SU-DHL-6 (cell line): ENCODE measurements around the gene LRP11.

Experiments used
- H2AFZ ChIP-seq: fragments of 200-600 bp; sonication (generic); 2 replicates; pipeline ENCODE4 v1.6.1; 2014; ENCODE audit warnings: low read depth, mild to moderate bottlenecking, moderate library complexity, mixed read lengths, antibody characterized with exemption, low read length; ENCODE audit not compliant: severe bottlenecking
- H3F3A ChIP-seq: fragments of 200-600 bp; shearing (Covaris generic); 2 replicates; pipeline ENCODE4 v1.6.0; 2016; ENCODE audit warnings: antibody characterized with exemption, mild to moderate bottlenecking; ENCODE audit not compliant: insufficient read depth
- H3K27ac ChIP-seq: fragments of 200-600 bp; sonication (generic); 2 replicates; pipeline ENCODE4 v1.5.1; 2016; ENCODE audit warnings: low read depth, mild to moderate bottlenecking, low read length, moderate library complexity, mixed read lengths
- H3K27me3 ChIP-seq: fragments of 200-600 bp; sonication (generic), shearing (Covaris generic); 2 replicates; pipeline ENCODE4 v1.6.0; 2014; ENCODE audit warnings: mild to moderate bottlenecking, low read length
- H3K36me3 ChIP-seq: fragments of 200-600 bp; sonication (generic); 2 replicates; pipeline ENCODE4 v1.6.1; 2014; ENCODE audit warnings: mild to moderate bottlenecking, low read length, mixed read lengths
- H3K4me2 ChIP-seq: fragments of 300-600, 200-600 bp; shearing (Covaris generic), sonication (generic); 2 replicates; pipeline ENCODE4 v1.6.0; 2014; ENCODE audit warnings: low read length, low read depth, mild to moderate bottlenecking; ENCODE audit not compliant: poor library complexity, severe bottlenecking
- H3K4me3 ChIP-seq: fragments of 200-600 bp; sonication (generic); 2 replicates; pipeline ENCODE4 v1.5.1; 2014; ENCODE audit warnings: antibody characterized with exemption, low read length, mild to moderate bottlenecking, mixed read lengths; ENCODE audit not compliant: insufficient read depth, poor library complexity, severe bottlenecking
- H3K79me2 ChIP-seq: fragments of 200-600 bp; sonication (generic); 2 replicates; pipeline ENCODE4 v1.6.1; 2014; ENCODE audit warnings: mild to moderate bottlenecking, low read length, moderate library complexity; ENCODE audit not compliant: insufficient read depth
- H3K9ac ChIP-seq: fragments of 200-600 bp; sonication (generic); 2 replicates; pipeline ENCODE4 v1.7.0; 2014; ENCODE audit warnings: mild to moderate bottlenecking, low read length
- H3K9me2 ChIP-seq: fragments of 200-600 bp; sonication (generic); replicated peaks from 2 replicates; pipeline ENCODE4 v1.6.1; 2014; ENCODE audit warnings: low read length; ENCODE audit not compliant: insufficient read depth
- H3K9me3 ChIP-seq: fragments of 200-600 bp; sonication (generic); 2 replicates; pipeline ENCODE4 v1.6.1; 2014; ENCODE audit warnings: low read length, mixed read lengths; ENCODE audit not compliant: insufficient read depth
- H4K20me1 ChIP-seq: fragments of 200-600 bp; sonication (generic); 2 replicates; pipeline ENCODE4 v1.6.1; 2014; ENCODE audit warnings: low read depth, mild to moderate bottlenecking, antibody characterized with exemption, low read length, moderate library complexity, mixed read lengths
- CTCF ChIP-seq: fragments of 200-600 bp; sonication (generic); IDR thresholded peaks from one replicate; pipeline ENCODE4 v1.5.1; 2017; ENCODE audit warnings: antibody characterized with exemption, mild to moderate bottlenecking, low read length, moderate library complexity; ENCODE audit not compliant: insufficient read depth, poor library complexity, severe bottlenecking
- EZH2phosphoT487 ChIP-seq: fragments of 200-600 bp; sonication (generic), shearing (Covaris generic); conservative IDR thresholded peaks from 2 replicates; pipeline ENCODE4 v1.6.1; 2018; ENCODE audit warnings: mild to moderate bottlenecking, antibody characterized with exemption, low read length, moderate library complexity, mixed read lengths

LRP11 gene

GRCh38 chr6:149884215-149884614, 20.1 kb upstream of the LRP11 start:
- Histone ChIP-seq H2AFZ (no peak overlapping the region), H3K27me3 (no peaks in the 10 kb centered on the region), H4K20me1 (no peaks in the 10 kb centered on the region), H3K9me3 (no peaks in the 10 kb centered on the region), H3F3A (no peaks in the 10 kb centered on the region), H3K36me3 (no peaks in the 10 kb centered on the region), H3K9ac (no peak overlapping the region), H3K79me2 (no peaks in the 10 kb centered on the region), H3K4me2 (no peak overlapping the region), H3K27ac (no peak overlapping the region), H3K9me2 (no peaks in the 10 kb centered on the region), H3K4me3 (no peak overlapping the region)
- TF ChIP-seq EZH2phosphoT487 = no peak
- TF ChIP-seq CTCF = no peak

- H3K9me3 ChIP-seq = no peaks in the 10 kb centered on the region
- no peaks in the 10 kb centered on the region for H3K36me3 ChIP-seq
- no peaks in the 10 kb centered on the region for H3F3A ChIP-seq
- H3K9ac ChIP-seq = no peak overlapping the region
- H3K9me2 ChIP-seq = no peaks in the 10 kb centered on the region
- no peak overlapping the region for H2AFZ ChIP-seq
- TF ChIP-seq EZH2phosphoT487 (no peak), CTCF (no peak)
- H3K79me2 ChIP-seq = no peaks in the 10 kb centered on the region
- no peaks in the 10 kb centered on the region for H4K20me1 ChIP-seq
- no peak overlapping the region for H3K4me2 ChIP-seq
- H3K4me3 ChIP-seq = no peak overlapping the region
- no peaks in the 10 kb centered on the region for H3K27me3 ChIP-seq
- no peak overlapping the region for H3K27ac ChIP-seq
Measured at GRCh38 chr6:149881860-149882259, 17.7 kb upstream of the LRP11 start.

GRCh38 chr6:149881066-149881766, 17.1 kb upstream of the LRP11 start:
- Histone ChIP-seq H3K4me3 (no peak overlapping the region), H3K36me3 (no peaks in the 10 kb centered on the region), H2AFZ (no peak overlapping the region), H3K9me2 (no peaks in the 10 kb centered on the region), H3K79me2 (no peaks in the 10 kb centered on the region), H3K9me3 (no peaks in the 10 kb centered on the region), H3K27ac (no peak overlapping the region), H3K27me3 (no peaks in the 10 kb centered on the region), H3F3A (no peaks in the 10 kb centered on the region), H3K4me2 (no peak overlapping the region), H3K9ac (no peak overlapping the region), H4K20me1 (no peaks in the 10 kb centered on the region)
- TF ChIP-seq EZH2phosphoT487 (no peak), CTCF (no peak)
